DMS 273 (cell line): ENCODE results near the gene LRRC27.
"Not testable (repeated sequence)": the region's sequence is repeated elsewhere in the genome, so short reads cannot be mapped to it uniquely, and the experiment has no call there.

Experiments
- DNase-seq: peaks from one replicate; lab custom pipeline; 2025; ENCODE audit not compliant: unreplicated experiment; lab: John Stamatoyannopoulos, UW

LRRC27 gene

DNA sequence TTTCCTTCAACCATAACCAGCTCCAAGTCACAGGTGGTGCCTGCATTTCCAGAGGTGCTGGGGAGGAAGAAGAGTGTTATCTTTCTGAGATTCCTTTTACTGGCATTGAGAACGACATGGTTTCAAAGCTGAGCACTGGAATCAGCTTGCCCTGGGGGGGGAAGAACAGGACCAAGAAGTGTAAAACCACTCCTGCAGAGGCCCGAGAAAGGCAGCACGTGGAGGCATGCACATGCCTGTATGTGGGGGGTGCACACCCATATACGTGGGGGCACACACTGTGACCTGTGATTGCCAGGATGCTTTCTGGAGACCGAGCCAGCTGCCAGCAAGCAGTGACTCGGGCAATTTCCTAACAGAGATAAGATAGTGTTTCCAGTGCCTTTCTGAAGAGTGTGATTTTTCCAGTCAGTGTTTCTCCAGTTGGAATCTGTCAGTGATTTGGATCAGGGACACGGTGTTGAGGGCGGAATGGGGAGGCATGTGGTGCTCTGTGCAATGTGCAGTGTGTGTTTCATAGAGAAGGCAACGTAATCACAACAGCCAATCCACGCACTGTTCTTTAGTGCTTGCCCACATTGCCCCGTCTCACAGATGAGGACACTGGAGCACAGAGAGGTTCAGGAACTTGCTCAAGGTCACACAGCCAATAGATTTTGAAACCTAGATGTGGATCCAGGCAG is 4.2 kb downstream of the LRRC27 start:
- DNase-seq, result no peak

DNA sequence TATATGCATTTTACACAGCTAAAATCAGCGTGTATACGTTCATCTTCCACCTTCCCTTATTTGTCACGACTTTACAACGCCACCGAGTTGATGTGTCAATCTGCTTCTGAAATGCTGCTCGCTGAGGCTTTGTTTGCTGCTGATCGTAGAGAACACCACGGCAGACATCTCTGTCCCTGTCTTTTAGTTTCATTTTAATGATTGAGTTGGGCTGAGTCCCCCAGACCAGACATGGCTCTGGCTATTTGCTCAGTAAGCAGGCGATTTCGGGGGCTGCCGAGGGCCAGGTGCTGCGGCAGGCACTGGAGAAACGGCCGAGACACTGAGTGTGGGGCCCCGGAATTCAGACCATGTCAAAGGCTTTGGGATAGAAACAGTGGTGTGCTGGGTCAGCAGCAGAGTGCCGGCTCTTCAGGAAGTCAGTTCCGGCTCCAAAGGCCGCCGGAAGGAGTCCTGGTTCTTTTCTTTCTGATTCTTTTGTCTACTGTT is 5.0 kb downstream of the LRRC27 start:
- DNase-seq, result no peak

- not testable (repeated sequence) for DNase-seq
These were observed 5.9 kb downstream of the LRRC27 start for GRCh38 chr10:132337854-132338253.

DNA sequence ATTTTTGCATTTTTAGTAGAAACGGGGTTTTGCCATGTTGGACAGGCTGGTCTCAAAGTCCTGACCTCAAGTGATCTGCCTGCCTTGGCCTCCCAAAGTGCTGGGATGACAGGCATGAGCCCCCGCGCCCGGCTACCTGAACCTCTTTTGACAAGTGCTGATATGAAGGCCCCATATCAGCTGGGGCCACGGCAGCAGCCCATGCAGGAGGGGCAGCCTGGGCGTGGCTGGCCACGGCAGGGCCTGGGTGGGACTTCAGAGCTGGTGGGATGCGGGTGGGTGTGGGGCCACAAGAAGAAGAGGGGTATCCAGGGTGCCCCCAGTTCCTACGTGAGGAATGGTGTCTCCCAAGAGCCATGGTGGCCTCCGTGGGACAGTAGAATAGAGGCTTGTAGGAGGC is 6.9 kb downstream of the LRRC27 start:
- DNase-seq, result no peak

- no peak for DNase-seq
These were observed 7.3 kb downstream of the LRRC27 start for GRCh38 chr10:132339276-132339675.

DNA sequence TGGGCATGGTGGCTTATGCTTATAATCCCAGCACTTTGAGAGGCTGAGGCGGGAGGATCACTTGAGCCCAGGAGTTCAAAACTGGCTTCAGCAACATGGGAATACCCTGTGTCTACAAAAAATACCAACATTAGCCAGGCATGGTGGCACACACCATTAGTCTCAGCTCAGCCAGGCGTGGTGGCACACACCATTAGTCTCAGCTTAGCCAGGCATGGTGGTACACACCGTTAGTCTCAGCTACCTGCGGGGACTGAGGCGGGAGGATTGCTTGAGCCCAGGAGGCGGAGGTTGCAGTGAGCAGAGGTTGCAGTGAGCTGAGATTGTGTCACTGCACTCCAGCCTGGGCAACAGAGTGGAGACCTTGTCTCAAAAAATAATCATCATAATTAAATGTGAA is 9.0 kb downstream of the LRRC27 start:
- DNase-seq, result no peak

- no peak for DNase-seq
These were observed 9.8 kb downstream of the LRRC27 start for GRCh38 chr10:132341781-132342180.

DNA sequence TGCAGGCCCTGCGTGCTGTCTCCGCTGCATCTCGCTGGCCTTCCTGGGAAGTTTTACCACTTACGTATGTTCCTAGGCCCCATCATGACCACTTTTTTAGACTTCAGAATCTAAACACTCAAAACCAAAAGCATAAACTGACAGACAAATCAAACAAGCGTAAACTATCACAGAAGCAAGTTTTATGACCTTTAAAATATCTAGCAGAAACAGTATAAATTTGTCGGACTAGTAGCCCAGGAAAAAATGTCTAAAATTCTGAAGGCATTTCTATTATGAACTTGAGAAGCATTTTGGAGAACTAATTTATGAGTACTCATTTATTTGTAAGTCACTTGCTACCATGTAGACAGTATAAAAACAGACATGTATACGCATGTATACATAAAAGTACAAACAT is 10.6 kb downstream of the LRRC27 start:
- DNase-seq, result no peak

- DNase-seq, result no peak
These were observed 12.4 kb downstream of the LRRC27 start for GRCh38 chr10:132344386-132344785.

- DNase-seq, result no peak
These were observed 13.4 kb downstream of the LRRC27 start for GRCh38 chr10:132345345-132345744.

GRCh38 chr10:132346806-132347205 is 14.8 kb downstream of the LRRC27 start:
- DNase-seq, result no peak

DNA sequence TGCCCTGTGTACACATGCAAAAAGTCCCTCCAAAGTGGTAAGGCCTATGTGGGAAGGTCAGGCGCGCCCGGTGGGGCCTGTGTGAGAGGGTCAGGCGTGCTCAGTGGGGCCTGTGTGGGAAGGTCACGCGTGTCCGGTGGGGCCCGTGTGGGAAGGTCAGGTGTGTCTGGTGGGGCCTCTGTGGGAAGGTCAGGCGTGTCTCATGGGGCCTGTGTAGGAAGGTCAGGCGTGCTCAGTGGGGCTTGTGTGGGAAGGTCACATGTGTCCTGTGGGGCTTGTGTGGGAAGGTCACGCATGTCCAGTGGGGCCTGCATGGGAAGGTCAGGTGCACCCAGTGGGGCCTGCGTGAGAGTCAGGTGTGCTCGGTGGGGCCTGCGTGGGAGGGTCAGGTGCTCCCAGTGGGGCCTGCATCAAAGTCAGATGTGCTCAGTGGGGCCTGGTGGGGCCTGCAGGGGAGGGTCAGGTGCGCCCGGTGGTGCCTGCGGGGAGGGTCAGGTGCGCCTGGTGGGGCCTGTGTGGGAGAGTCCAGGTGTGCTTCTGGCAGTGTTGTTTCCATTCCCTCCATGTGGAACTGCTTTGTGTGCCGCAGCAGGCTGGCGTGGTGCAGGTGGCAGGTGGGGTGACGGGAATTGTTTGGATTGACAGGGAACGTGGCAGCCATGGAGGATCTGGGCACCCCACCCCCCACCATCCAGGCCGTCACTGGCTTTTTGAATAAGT is 15.4 kb downstream of the LRRC27 start:
- DNase-seq, result no peak

- DNase-seq, result no peak
These were observed 15.9 kb downstream of the LRRC27 start for GRCh38 chr10:132347931-132348267.

DNA sequence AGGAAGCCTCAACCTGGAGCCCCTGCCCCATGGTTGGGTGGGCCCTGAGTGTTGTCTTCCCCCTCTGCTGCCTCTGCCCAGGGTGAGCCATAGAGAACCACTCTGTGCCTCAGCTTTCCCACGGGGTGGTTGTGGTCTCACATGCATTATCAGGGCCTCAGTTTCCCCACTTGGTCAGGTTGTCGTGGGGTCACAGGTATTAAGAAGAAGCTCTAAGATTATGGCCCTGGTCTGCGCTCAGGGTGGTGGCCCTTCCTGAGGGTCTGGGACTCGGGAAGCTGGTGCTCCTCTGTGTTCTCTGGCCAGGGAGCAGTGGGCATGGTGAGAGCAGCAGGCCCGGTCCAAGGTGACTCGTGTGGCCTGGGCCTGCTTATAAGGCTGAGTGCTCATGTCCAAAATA is 17.8 kb downstream of the LRRC27 start:
- DNase-seq, result no peak

DNA sequence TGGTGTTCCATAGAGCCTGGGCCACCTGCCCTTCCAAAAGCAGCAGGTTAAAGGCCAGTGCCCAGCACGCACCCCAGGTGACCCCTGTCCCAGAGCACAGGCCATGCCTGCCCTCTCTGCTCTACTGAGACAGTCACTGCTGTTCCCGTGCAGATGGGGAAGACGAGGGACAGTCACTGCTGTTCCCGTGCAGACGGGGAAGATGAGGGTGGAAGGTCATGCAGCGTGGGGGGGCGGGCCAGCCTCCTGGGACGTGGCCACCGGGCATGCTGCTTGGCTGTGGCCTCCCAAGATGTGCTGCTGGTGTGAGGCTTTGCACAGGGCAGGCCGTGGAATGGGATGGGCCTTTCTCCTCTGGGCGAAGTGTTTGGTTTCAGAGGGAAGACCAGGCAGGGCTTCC is 18.4 kb downstream of the LRRC27 start:
- no peak for DNase-seq

- no peak for DNase-seq
These were observed 19.0 kb downstream of the LRRC27 start for GRCh38 chr10:132350946-132351345.

- DNase-seq, result no peak
These were observed 19.6 kb downstream of the LRRC27 start for GRCh38 chr10:132351611-132352010.

GRCh38 chr10:132352462-132353308 is 20.7 kb downstream of the LRRC27 start:
- peak; percentile 69 for DNase-seq

DNA sequence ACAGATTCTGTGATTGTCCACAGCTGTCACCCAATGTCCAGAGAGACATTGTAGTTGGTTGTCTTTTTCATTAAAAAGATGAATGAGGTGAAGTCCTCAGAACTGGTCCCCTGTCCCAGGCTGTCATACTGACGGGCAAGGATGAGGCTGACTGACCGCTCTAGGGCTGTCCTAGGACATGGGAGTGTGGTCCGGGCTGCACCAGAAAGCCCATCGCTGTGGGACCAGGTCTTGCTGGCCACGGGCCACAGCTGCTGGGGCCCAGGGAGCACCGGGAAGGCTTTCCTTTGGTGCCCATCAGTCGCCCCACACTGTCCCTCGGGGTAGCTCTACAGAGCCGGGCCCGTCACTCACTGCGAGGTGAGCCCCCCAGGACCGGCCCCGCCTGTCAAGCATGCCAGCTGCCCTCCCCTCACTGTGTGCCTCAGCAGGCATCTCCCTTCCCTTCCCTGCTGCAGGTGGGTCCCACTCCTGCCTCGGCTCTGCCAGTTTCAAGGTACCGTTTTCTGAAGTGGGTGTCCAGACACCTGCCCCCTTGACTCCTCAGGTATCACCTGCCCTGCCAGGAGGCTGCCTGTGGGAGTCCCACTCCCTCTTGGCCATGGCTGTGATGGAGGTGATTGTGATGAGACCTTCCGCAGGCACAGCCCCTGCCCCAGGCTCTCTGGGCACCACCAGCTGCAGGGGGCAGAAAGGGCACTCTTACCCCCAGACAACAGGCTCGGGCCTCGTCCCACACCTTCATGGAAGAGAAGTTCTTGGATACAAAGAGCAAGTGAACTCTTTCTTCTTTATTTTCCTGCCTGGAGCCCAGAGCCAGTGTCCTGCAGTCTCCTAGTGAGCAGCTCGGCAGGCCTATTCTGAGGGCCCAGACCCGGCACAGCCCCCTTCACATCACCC is 21.7 kb downstream of the LRRC27 start:
- no peak for DNase-seq

DNA sequence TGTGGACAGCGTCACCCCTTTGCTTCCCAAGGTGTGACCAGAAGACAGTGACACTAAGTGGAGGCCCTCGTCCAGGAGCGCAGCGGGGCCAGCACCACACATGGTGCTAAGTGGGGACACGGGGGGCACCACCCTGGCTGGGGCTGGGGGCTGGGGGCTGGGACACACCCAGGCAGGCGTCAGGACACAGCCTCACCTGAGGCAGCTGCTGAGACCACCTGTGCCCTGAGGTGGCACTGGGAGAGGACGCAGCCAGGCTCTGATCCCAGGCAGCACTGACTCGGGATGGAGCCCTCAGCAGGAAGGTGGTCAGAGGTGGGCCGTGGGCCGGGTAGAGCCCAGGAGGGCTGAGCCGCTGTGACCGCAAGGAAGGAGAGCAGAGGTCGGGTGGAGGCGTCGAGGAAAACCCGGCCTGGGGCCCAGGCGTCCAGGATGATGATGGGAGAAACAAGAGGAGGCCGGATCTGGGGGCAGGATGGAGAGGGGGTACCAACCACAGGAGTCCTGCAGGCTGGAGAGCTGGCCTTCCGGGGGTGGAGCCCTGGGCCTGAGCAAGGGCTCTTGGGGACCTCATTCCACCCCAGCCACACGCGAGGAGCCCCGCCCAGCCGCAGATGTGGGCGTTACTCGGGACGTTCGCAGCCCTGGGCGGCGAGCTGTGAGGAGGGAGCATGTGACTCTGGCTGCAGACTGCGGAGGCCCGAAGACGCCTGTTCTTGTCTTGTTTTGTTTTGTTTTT is 22.5 kb downstream of the LRRC27 start:
- no peak for DNase-seq
